Activated CD4-positive, alpha-beta T cell treated with anti-CD3 and anti-CD28 coated beads, Interleukin-2, amount 10 ng/mL, durations not matched to agents 24 days and 14 days (primary cell): ENCODE data around the gene OR52E6. TPM values are rescaled to one million over a fixed set of nuclear protein-coding genes. Genes with fewer than 3 reads are reported as not detected.

Source experiments
- DNase-seq: peaks from one replicate; pipeline ENCODE4 v3.0.0; 2022
- H3K27ac Mint-ChIP-seq: one replicate; pipeline ENCODE4 v1.8.0; 2022; ENCODE audit warnings: mild to moderate bottlenecking, mixed read lengths
- H3K27me3 Mint-ChIP-seq: one replicate; pipeline ENCODE4 v1.8.0; 2022; ENCODE audit warnings: mixed read lengths
- H3K36me3 Mint-ChIP-seq: one replicate; pipeline ENCODE4 v1.8.0; 2022; ENCODE audit warnings: low read depth, mild to moderate bottlenecking, mixed read lengths
- H3K4me1 Mint-ChIP-seq: one replicate; pipeline ENCODE4 v1.8.0; 2021; ENCODE audit warnings: mixed read lengths
- H3K4me3 Mint-ChIP-seq: one replicate; pipeline ENCODE4 v1.8.0; 2022; ENCODE audit warnings: mild to moderate bottlenecking, moderate library complexity, mixed read lengths
- H3K9me3 Mint-ChIP-seq: one replicate; pipeline ENCODE4 v1.8.0; 2021; ENCODE audit warnings: mixed read lengths
- intact Hi-C: fragments of 100-400 bp; cut with micrococcal nuclease; formaldehyde crosslinking; loops from one replicate; pipeline ENCODE4 v1.15.1; 2023
- total RNA-seq: library from RNA; stranded (reverse); gene quantifications from 2 replicates; pipeline ENCODE4 v1.2.3, GENCODE V29; 2022

Gene OR52E6
- total RNA-seq, 1 donor from 2014 or later: not detected

- no peak for DNase-seq
- Mint-ChIP-seq H3K36me3 (no peaks in the 10 kb centered on the region), H3K4me3 (peak overlapping the region; percentile 72), H3K27ac (peak overlapping the region; percentile 7), H3K27me3 (peaks cover 6% of the 10 kb centered on the region), H3K9me3 (peaks cover 6% of the 10 kb centered on the region), H3K4me1 (peaks cover 12% of the 10 kb centered on the region)
- intact Hi-C loops: loop anchor here (10.0 kb wide), 1 partner anchor 536 kb away; no protein-coding TSS in a partner anchor
Observed at GRCh38 chr11:5818245-5818886, 23.3 kb downstream of the OR52E6 start.

- peaks cover 12% of the 10 kb centered on the region for H3K27me3 Mint-ChIP-seq
- no peaks in the 10 kb centered on the region for H3K36me3 Mint-ChIP-seq
- no peak overlapping the region for H3K4me3 Mint-ChIP-seq
- H3K4me1 Mint-ChIP-seq: peaks cover 12% of the 10 kb centered on the region
- intact Hi-C loops: loop anchor here (10.0 kb wide), 1 partner anchor 539 kb away; no protein-coding TSS in a partner anchor
- H3K9me3 Mint-ChIP-seq: no peaks in the 10 kb centered on the region
- no peak for DNase-seq
- no peak overlapping the region for H3K27ac Mint-ChIP-seq
Observed at GRCh38 chr11:5815534-5815933, 26.2 kb downstream of the OR52E6 start.

GRCh38 chr11:5809905-5810795, 31.5 kb downstream of the OR52E6 start:
- no peaks in the 10 kb centered on the region for H3K9me3 Mint-ChIP-seq
- intact Hi-C loops: loop anchor here (10.0 kb wide), 2 partner anchors 545 to 1175 kb away; partner anchors contain the start of gene OR51D1
- no peaks in the 10 kb centered on the region for H3K36me3 Mint-ChIP-seq
- H3K27me3 Mint-ChIP-seq: peaks cover 29% of the 10 kb centered on the region
- no peak for DNase-seq
- no peak overlapping the region for H3K4me3 Mint-ChIP-seq
- peaks cover 10% of the 10 kb centered on the region for H3K4me1 Mint-ChIP-seq
- H3K27ac Mint-ChIP-seq: no peak overlapping the region

GRCh38 chr11:5809122-5809519, 32.6 kb downstream of the OR52E6 start:
- peak; percentile 69 for DNase-seq
- Mint-ChIP-seq H3K36me3 (no peaks in the 10 kb centered on the region), H3K27ac (no peak overlapping the region), H3K9me3 (no peaks in the 10 kb centered on the region), H3K27me3 (peaks cover 29% of the 10 kb centered on the region), H3K4me3 (peak overlapping the region; percentile 92), H3K4me1 (peaks cover 10% of the 10 kb centered on the region)
- intact Hi-C loops: loop anchor here (10.0 kb wide), 1 partner anchor 1174 kb away; the partner anchor contains the start of gene OR51D1

GRCh38 chr11:5808500-5809121, 33.1 kb downstream of the OR52E6 start, which contains the start of gene OR52N2:
OR52N2 (plus strand) TSS chr11:5808924; CDS start chr11:5820336, 11,412 bp downstream.
- Mint-ChIP-seq H3K27ac (peak within 1 kb of the TSS; percentile 42), H3K36me3 (no peaks in the 10 kb centered on the region), H3K27me3 (peaks cover 29% of the 10 kb centered on the region), H3K9me3 (peaks cover under 1% of the 10 kb centered on the region), H3K4me1 (peaks cover 10% of the 10 kb centered on the region), H3K4me3 (peak within 1 kb of the TSS; percentile 92)
- peak; percentile 92 for DNase-seq
- intact Hi-C loops: loop anchor here (1.0 to 10.0 kb wide), 5 partner anchors 124 to 1174 kb away; partner anchors contain the start of gene OR51D1

- Mint-ChIP-seq H3K4me1 (peaks cover 10% of the 10 kb centered on the region), H3K27ac (no peak overlapping the region), H3K27me3 (peaks cover 32% of the 10 kb centered on the region), H3K9me3 (peaks cover 6% of the 10 kb centered on the region), H3K4me3 (no peak overlapping the region), H3K36me3 (no peaks in the 10 kb centered on the region)
- intact Hi-C loops: loop anchor here (10.0 kb wide), 1 partner anchor 1173 kb away; the partner anchor contains the start of gene OR51D1
- no peak for DNase-seq
Observed at GRCh38 chr11:5807580-5807979, 34.1 kb downstream of the OR52E6 start.

- Mint-ChIP-seq H3K36me3 (no peaks in the 10 kb centered on the region), H3K9me3 (peaks cover 6% of the 10 kb centered on the region), H3K27ac (no peak overlapping the region), H3K4me3 (no peak overlapping the region), H3K4me1 (peaks cover 6% of the 10 kb centered on the region), H3K27me3 (peaks cover 21% of the 10 kb centered on the region)
- intact Hi-C loops: loop anchor here (10.0 kb wide), 1 partner anchor 1169 kb away; the partner anchor contains the start of gene OR51D1
- DNase-seq: no peak
Observed at GRCh38 chr11:5803982-5804381, 37.7 kb downstream of the OR52E6 start.

GRCh38 chr11:5796541-5796940, 45.2 kb downstream of the OR52E6 start:
- Mint-ChIP-seq H3K27ac (no peak overlapping the region), H3K9me3 (no peaks in the 10 kb centered on the region), H3K4me1 (no peaks in the 10 kb centered on the region), H3K36me3 (no peaks in the 10 kb centered on the region), H3K4me3 (no peak overlapping the region), H3K27me3 (peaks cover 10% of the 10 kb centered on the region)
- intact Hi-C loops: no loop called here
- no peak for DNase-seq

GRCh38 chr11:5791165-5791564, 50.5 kb downstream of the OR52E6 start, which contains the start of gene OR52N1:
OR52N1 (minus strand) TSS chr11:5791265; CDS start chr11:5788816, 2,449 bp downstream.
- Mint-ChIP-seq H3K4me1 (no peaks in the 10 kb centered on the region), H3K9me3 (no peaks in the 10 kb centered on the region), H3K27ac (no peak within 1 kb of the TSS), H3K4me3 (no peak within 1 kb of the TSS), H3K27me3 (peaks cover 8% of the 10 kb centered on the region), H3K36me3 (no peaks in the 10 kb centered on the region)
- intact Hi-C loops: no loop called here
- DNase-seq: no peak

Other genes with a start within 250 kb of the OR52E6 start
- 0.14 and 0.62 TPM in 2 replicates for gene TRIM6, start 245.3 kb downstream of the OR52E6 start, total RNA-seq
- gene TRIM34, start 216.9 kb downstream of the OR52E6 start, total RNA-seq: 5.3 TPM in 2 replicates
- gene TRIM5, start 156.8 kb downstream of the OR52E6 start, total RNA-seq: 9.3 and 9.7 TPM in 2 replicates
- gene TRIM22, start 152.1 kb downstream of the OR52E6 start, total RNA-seq: 104 and 107 TPM in 2 replicates
- 0.16 TPM in 1 of 2 replicates, not detected in the other for gene OR56B1, start 105.4 kb downstream of the OR52E6 start, total RNA-seq
- gene OR52N4, start 87.7 kb downstream of the OR52E6 start, total RNA-seq: 0.38 TPM in 1 of 2 replicates, not detected in the other
- gene OR52N5, start 58.5 kb downstream of the OR52E6 start, total RNA-seq: not detected in 2 replicates
- not detected in 2 replicates for gene OR52N1, start 50.6 kb downstream of the OR52E6 start, total RNA-seq
- not detected in 2 replicates for gene OR52N2, start 33.0 kb downstream of the OR52E6 start, total RNA-seq
- gene OR52E8, start 15.8 kb upstream of the OR52E6 start, total RNA-seq: not detected in 2 replicates
- not detected in 2 replicates for gene OR52E4, start 38.7 kb upstream of the OR52E6 start, total RNA-seq
- gene OR52E5, start 51.3 kb upstream of the OR52E6 start, total RNA-seq: not detected in 2 replicates
- gene OR56A3, start 100.4 kb upstream of the OR52E6 start, total RNA-seq: not detected in 2 replicates
- gene OR56A5, start 126.6 kb upstream of the OR52E6 start, total RNA-seq: not detected in 2 replicates
- not detected in 2 replicates for gene OR52L1, start 145.1 kb upstream of the OR52E6 start, total RNA-seq
- 0.05 TPM in 1 of 2 replicates, not detected in the other for gene OR56A4, start 165.0 kb upstream of the OR52E6 start, total RNA-seq
- gene OR56A1, start 188.9 kb upstream of the OR52E6 start, total RNA-seq: not detected in 2 replicates